CD14-positive monocyte (primary cell): ENCODE data around the gene NKIRAS2. TPM values are rescaled to one million over a fixed set of nuclear protein-coding genes. Genes with fewer than 3 reads are reported as not detected.

Source experiments
- DNase-seq, 3 donors: peaks; one replicate each; pipeline ENCODE4 v3.0.0-alpha.2; 2011 to 2022
- H2AFZ ChIP-seq: 2 replicates; pipeline ENCODE4 v1.6.0; 2012; ENCODE audit warnings: mild to moderate bottlenecking, low read depth, low read length, inconsistent platforms; ENCODE audit not compliant: insufficient read depth, poor library complexity, severe bottlenecking
- H3K27ac ChIP-seq, 2 donors: 1 replicate in 1 of 2; 2 replicates in 1 of 2; pipeline ENCODE4 v1.5.1; 2012 to 2013; ENCODE audit warnings: low read length in 2 of 2, control low read depth in 1 of 2, inconsistent platforms in 1 of 2, low read depth in 1 of 2, mild to moderate bottlenecking in 1 of 2
- H3K27me3 ChIP-seq, 2 donors: one replicate each; pipeline versions ENCODE4 v1.6.0 to v1.6.1; 2011 to 2013; ENCODE audit warnings: low read length in 2 of 2; ENCODE audit not compliant: control insufficient read depth in 2 of 2, insufficient read depth in 2 of 2
- H3K36me3 ChIP-seq, 2 donors: replicated peaks in 1 of 2; 1 replicate in 1 of 2; 2 replicates in 1 of 2; pipeline versions ENCODE4 v1.5.1 to v1.6.1; 2012 to 2013; ENCODE audit warnings: low read length in 2 of 2, control low read depth in 1 of 2, inconsistent platforms in 1 of 2, mild to moderate bottlenecking in 1 of 2; ENCODE audit not compliant: insufficient read depth in 2 of 2, control insufficient read depth in 1 of 2
- H3K4me1 ChIP-seq, 2 donors: 1 replicate in 1 of 2; 2 replicates in 1 of 2; pipeline versions ENCODE4 v1.5.1 to v1.6.1; 2012 to 2013; ENCODE audit warnings: low read length in 2 of 2, control low read depth in 1 of 2, inconsistent platforms in 1 of 2, mild to moderate bottlenecking in 1 of 2, moderate library complexity in 1 of 2; ENCODE audit not compliant: insufficient read depth in 2 of 2, control insufficient read depth in 1 of 2
- H3K4me2 ChIP-seq: replicated peaks from 2 replicates; pipeline ENCODE3; 2012; ENCODE audit warnings: low read length, moderate library complexity, mild to moderate bottlenecking; ENCODE audit not compliant: poor library complexity, severe bottlenecking; ENCODE audit errors: extremely low read depth
- H3K4me3 ChIP-seq, 3 experiments: fragments of 200-600 bp in 1 of 3; sonication (generic) in 1 of 3; replicated peaks in 1 of 3; 1 replicate in 2 of 3; 2 replicates in 1 of 3; pipeline ENCODE4 v1.5.1; 2011 to 2013; ENCODE audit warnings: low read length in 3 of 3, mild to moderate bottlenecking in 3 of 3, control low read depth in 2 of 3, low read depth in 2 of 3, inconsistent platforms in 1 of 3, moderate library complexity in 1 of 3
- H3K79me2 ChIP-seq: 2 replicates; pipeline ENCODE4 v1.6.0; 2012; ENCODE audit warnings: mild to moderate bottlenecking, control low read depth, inconsistent platforms, low read length, moderate library complexity; ENCODE audit not compliant: insufficient read depth
- H3K9ac ChIP-seq: 2 replicates; pipeline ENCODE4 v1.6.0; 2017; ENCODE audit warnings: low read length, mild to moderate bottlenecking; ENCODE audit not compliant: insufficient read depth, poor library complexity, severe bottlenecking
- H3K9me3 ChIP-seq, 2 donors: replicated peaks in 1 of 2; 1 replicate in 1 of 2; 2 replicates in 1 of 2; pipeline versions ENCODE4 v1.5.1 to v1.6.1; 2012 to 2013; ENCODE audit warnings: low read length in 2 of 2, control low read depth in 1 of 2; ENCODE audit not compliant: control insufficient read depth in 1 of 2, insufficient read depth in 1 of 2
- H4K20me1 ChIP-seq: 2 replicates; pipeline ENCODE4 v1.6.0; 2012; ENCODE audit warnings: mild to moderate bottlenecking, low read length, control low read depth, moderate library complexity; ENCODE audit not compliant: insufficient read depth
- H3K27ac Mint-ChIP-seq, 7 donors: one replicate each; pipeline ENCODE4 v1.8.0; 2020; ENCODE audit warnings: mild to moderate bottlenecking in 7 of 7, mixed read lengths in 7 of 7, moderate library complexity in 6 of 7, inconsistent platforms in 2 of 7
- H3K27me3 Mint-ChIP-seq, 3 donors: one replicate each; pipeline ENCODE4 v1.8.0; 2021 to 2022; ENCODE audit warnings: low read depth in 3 of 3, mild to moderate bottlenecking in 3 of 3, mixed read lengths in 3 of 3, moderate library complexity in 3 of 3, inconsistent platforms in 1 of 3
- H3K36me3 Mint-ChIP-seq, 2 donors: one replicate each; pipeline ENCODE4 v1.8.0; 2020; ENCODE audit warnings: mixed read lengths in 2 of 2, inconsistent platforms in 1 of 2, mild to moderate bottlenecking in 1 of 2
- H3K4me1 Mint-ChIP-seq: one replicate; pipeline ENCODE4 v1.8.0; 2020; ENCODE audit warnings: mild to moderate bottlenecking, mixed read lengths
- H3K4me3 Mint-ChIP-seq, 2 donors: one replicate each; pipeline ENCODE4 v1.8.0; 2020; ENCODE audit warnings: mild to moderate bottlenecking in 2 of 2, mixed read lengths in 2 of 2, moderate library complexity in 1 of 2
- H3K9me3 Mint-ChIP-seq, 7 donors: one replicate each; pipeline ENCODE4 v1.8.0; 2020 to 2022; ENCODE audit warnings: mixed read lengths in 7 of 7, mild to moderate bottlenecking in 6 of 7, moderate library complexity in 6 of 7, inconsistent platforms in 2 of 7
- WGBS: methylation state at CpG from one replicate; pipeline ENCODE4 v1.1.5; 2013; ENCODE audit warnings: missing lambda C conversion rate; ENCODE audit not compliant: insufficient coverage; 5-methylcytosine and 5-hydroxymethylcytosine counted together
- intact Hi-C, 2 donors: fragments of 100-400 bp; cut with micrococcal nuclease; formaldehyde crosslinking; loops; one replicate each; pipeline versions ENCODE4 v1.15.0 to v1.15.1; 2023
- polyA plus RNA-seq, 3 donors: library from polyadenylated mRNA; depleted of rRNA in 1 of 3; unstranded in 2 of 3; stranded (reverse) in 1 of 3; fragments of 300-500 nt in 2 of 3; fragments of >200 nt in 1 of 3; fragmentation: Illumina TruSeq in 2 of 3; gene quantifications; 1 replicate in 2 of 3; 2 replicates in 1 of 3; pipeline ENCODE4 v1.2.3, GENCODE V29; 2012 to 2021
- TF ChIP-seq, protein P1 (sequence below): fragments of 200-600 bp; IDR thresholded peaks from one replicate; pipeline ENCODE4 v1.8.0; 2022; ENCODE audit warnings: antibody characterized with exemption, mild to moderate bottlenecking

Gene NKIRAS2
- polyA plus RNA-seq, 3 donors: 51.1 to 77.1 (median 69.9) TPM

DNA sequence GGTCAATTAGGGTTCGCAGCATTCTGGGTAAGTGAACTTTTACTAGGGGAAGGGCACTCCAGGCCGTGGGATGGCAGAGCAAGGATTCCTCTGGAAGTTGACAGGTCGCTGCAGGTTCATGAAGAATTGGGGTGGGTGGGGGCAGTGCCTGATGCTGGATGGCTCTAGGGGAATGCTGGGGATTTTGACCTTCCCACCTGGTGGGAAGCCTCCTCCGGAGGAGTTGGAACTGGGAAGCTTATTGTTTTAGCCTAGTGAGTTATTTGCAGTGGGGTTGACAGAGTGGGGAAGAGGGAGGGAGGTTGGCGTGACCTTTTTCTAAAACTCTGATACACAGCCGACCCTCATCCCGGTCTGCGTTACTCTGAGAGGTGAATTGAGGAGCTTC, 31.1 kb downstream of the NKIRAS2 start:
- Histone ChIP-seq H2AFZ (peak overlapping the region; percentile 96), H3K4me1 (peaks cover 9 to 12% of the 10 kb centered on the region in 2 donors), H3K27ac (no peak overlapping the region), H3K4me3 (peak overlapping the region; percentile 35 to 69 (median 45)), H3K4me2 (peak overlapping the region; percentile 87), H4K20me1 (no peaks in the 10 kb centered on the region), H3K36me3 (no peaks in the 10 kb centered on the region), H3K9me3 (no peaks in the 10 kb centered on the region), H3K79me2 (no peaks in the 10 kb centered on the region), H3K9ac (no peak overlapping the region), H3K27me3 (peaks cover 0 to 7% of the 10 kb centered on the region in 2 donors)
- no peaks in the 10 kb centered on the region for H3K36me3 Mint-ChIP-seq
- peaks cover 20 to 42% (median 30%) of the 10 kb centered on the region in 3 donors for H3K27me3 Mint-ChIP-seq
- H3K4me1 Mint-ChIP-seq: peaks cover 14% of the 10 kb centered on the region
- WGBS: 67% methylated on average over 8 of the region's 8 CpGs
- intact Hi-C loops: no loop called here
- TF ChIP-seq, protein P1, sequence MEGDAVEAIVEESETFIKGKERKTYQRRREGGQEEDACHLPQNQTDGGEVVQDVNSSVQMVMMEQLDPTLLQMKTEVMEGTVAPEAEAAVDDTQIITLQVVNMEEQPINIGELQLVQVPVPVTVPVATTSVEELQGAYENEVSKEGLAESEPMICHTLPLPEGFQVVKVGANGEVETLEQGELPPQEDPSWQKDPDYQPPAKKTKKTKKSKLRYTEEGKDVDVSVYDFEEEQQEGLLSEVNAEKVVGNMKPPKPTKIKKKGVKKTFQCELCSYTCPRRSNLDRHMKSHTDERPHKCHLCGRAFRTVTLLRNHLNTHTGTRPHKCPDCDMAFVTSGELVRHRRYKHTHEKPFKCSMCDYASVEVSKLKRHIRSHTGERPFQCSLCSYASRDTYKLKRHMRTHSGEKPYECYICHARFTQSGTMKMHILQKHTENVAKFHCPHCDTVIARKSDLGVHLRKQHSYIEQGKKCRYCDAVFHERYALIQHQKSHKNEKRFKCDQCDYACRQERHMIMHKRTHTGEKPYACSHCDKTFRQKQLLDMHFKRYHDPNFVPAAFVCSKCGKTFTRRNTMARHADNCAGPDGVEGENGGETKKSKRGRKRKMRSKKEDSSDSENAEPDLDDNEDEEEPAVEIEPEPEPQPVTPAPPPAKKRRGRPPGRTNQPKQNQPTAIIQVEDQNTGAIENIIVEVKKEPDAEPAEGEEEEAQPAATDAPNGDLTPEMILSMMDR: no peak
- peaks cover 0 to 5% (median 0%) of the 10 kb centered on the region in 7 donors for H3K9me3 Mint-ChIP-seq
- peak overlapping the region in 2 of 7 donors; percentile 7 to 76 for H3K27ac Mint-ChIP-seq
- peak overlapping the region; percentile 89 to 98 for H3K4me3 Mint-ChIP-seq
- DNase-seq: no peak

DNA sequence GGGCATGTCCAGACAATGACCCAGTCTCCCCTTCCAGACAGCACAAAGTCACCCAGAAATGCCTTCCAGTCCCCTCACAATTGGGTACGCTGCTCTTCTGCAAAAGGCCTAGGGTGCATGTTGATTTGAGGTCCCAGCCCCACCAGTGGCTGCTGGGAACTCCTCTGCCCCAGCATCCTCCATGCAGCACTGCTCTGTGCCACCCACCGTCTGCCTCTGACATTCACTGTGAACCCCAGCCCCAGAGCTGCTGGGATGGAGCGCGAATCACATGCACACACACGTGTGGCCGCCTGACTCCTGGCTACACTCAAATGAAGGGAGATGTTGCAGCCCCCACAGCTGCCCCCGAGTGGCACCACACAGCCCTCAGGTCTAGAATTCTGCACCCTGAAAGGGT, 31.8 kb downstream of the NKIRAS2 start:
- H3K36me3 ChIP-seq: no peaks in the 10 kb centered on the region
- peaks cover 0 to 7% of the 10 kb centered on the region in 2 donors for H3K27me3 ChIP-seq
- H3K9me3 ChIP-seq: no peaks in the 10 kb centered on the region
- Mint-ChIP-seq H3K36me3 (no peaks in the 10 kb centered on the region), H3K27ac (no peak overlapping the region), H3K9me3 (peaks cover 0 to 5% (median 0%) of the 10 kb centered on the region in 7 donors), H3K4me1 (peaks cover 14% of the 10 kb centered on the region), H3K27me3 (peaks cover 20 to 42% (median 30%) of the 10 kb centered on the region in 3 donors), H3K4me3 (peak overlapping the region; percentile 64 to 89)
- TF ChIP-seq, protein P1: no peak
- intact Hi-C loops: no loop called here
- H4K20me1 ChIP-seq: no peaks in the 10 kb centered on the region
- no peak overlapping the region for H2AFZ ChIP-seq
- peaks cover 9 to 12% of the 10 kb centered on the region in 2 donors for H3K4me1 ChIP-seq
- H3K79me2 ChIP-seq: no peaks in the 10 kb centered on the region
- no peak overlapping the region for H3K4me2 ChIP-seq
- H3K4me3 ChIP-seq: no peak overlapping the region
- DNase-seq: no peak
- no peak overlapping the region for H3K9ac ChIP-seq
- no peak overlapping the region for H3K27ac ChIP-seq
- WGBS: 87% methylated on average over 6 of the region's 7 CpGs
